ENCODE data around the gene SDF2. TPM values are rescaled to one million over a fixed set of nuclear protein-coding genes. Genes with fewer than 3 reads are reported as not detected.
A peak's percentile ranks its signal among the peaks of the same experiment; 100 is the strongest.

The SDF2 gene
- polyA plus RNA-seq, 1 donor = 54.6 TPM

DNA sequence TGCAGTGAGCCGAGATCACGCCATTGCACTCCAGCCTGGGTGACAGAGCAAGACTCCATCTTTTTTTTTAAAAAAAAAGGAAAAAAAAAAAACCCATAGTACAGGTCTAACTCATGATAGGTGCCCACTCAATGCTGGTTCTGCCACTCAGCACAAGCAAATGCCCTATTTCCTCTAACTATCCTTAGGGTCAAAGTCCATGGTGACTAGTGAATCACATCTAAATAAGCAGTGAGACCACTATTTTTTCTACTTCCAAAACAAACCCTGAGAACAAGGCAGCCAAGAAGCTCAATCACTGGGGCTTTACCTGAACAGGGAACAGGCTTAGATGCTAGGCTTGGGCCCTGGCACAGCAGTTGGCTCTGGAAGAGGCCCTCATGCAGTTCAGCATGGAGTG lies 20.1 kb downstream of the SDF2 start:
- H3K27me3 ChIP-seq (ENCODE audit: control insufficient read depth, insufficient read depth, low read length) = no peaks in the 10 kb centered on the region
- H3K36me3 ChIP-seq (ENCODE audit: control insufficient read depth, insufficient read depth, low read length) = peaks cover 60% of the 10 kb centered on the region
- no CpG with 5 or more reads among the region's 2 CpGs for WGBS (ENCODE audit: insufficient coverage, low lambda C conversion rate)
- H3K4me1 ChIP-seq (ENCODE audit: control insufficient read depth, insufficient read depth, low read length) = peaks cover 21% of the 10 kb centered on the region
- H3K4me3 ChIP-seq (ENCODE audit: low read length) = no peak overlapping the region
- no peak overlapping the region for H3K27ac ChIP-seq (ENCODE audit: low read length)
- no peaks in the 10 kb centered on the region for H3K9me3 ChIP-seq (ENCODE audit: control insufficient read depth, low read depth, low read length)
- peak in 1 of 2 donors; percentile 37 for DNase-seq

DNA sequence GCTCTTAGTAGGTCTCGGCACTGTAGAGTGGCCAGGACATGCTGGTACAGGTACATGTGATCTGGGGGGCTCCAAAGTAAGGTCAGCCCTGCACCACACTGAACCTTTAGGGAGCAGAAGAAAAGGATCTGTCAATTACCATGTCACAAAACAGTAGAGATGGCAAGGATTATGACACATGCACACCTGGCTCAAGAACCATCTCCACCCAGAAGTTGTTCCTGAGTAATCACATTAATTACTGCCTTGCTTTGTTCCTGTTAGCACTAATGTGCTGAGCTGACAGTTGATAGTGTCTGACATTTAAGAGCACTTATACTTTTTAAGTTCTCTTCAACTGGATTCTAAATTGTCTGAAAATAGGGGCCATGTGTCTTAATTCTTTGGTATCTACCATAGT lies 26.2 kb downstream of the SDF2 start:
- no CpG with 5 or more reads among the region's 1 CpG for WGBS (ENCODE audit: insufficient coverage, low lambda C conversion rate)

DNA sequence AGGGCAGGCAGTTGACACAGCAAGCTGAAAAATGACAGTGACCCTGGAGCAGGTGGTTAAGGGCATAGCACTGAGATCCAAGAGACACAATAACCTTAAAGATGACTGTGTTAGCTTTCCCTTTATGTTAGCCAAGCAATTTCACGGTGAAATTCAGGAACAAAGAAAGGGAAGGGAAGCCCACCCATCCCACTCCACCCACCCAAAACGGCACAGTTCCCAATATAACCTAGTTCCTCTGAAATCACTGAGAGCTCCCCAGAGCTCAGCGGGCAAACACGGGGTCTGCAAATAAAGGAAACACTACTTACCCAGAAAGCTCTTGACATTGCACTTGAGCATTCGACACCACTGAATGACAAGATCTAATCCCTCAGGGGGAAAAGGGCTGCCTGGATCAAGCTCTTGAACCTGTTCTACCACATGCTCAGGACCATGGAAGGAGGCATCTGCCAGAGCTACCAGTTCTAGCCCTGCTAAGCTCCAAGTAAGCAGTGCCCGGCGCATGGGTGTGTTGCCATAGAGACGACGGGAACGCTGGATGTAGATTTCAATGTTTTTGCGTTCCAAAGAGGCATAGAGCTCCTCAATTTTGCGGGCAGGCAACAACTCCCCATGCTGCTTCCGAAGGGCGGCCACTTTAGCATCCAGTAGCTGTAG lies 27.4 kb downstream of the SDF2 start:
- Histone ChIP-seq H3K9me3 (ENCODE audit: control insufficient read depth, low read depth, low read length) (no peaks in the 10 kb centered on the region), H3K36me3 (ENCODE audit: control insufficient read depth, insufficient read depth, low read length) (peaks cover 85% of the 10 kb centered on the region), H3K4me3 (ENCODE audit: low read length) (no peak overlapping the region), H3K27ac (ENCODE audit: low read length) (no peak overlapping the region), H3K4me1 (ENCODE audit: control insufficient read depth, insufficient read depth, low read length) (no peaks in the 10 kb centered on the region), H3K27me3 (ENCODE audit: control insufficient read depth, insufficient read depth, low read length) (no peaks in the 10 kb centered on the region)
- DNase-seq = no peak
- no CpG with 5 or more reads among the region's 14 CpGs for WGBS (ENCODE audit: insufficient coverage, low lambda C conversion rate)

More for the DNA sequence above, 26.2 kb downstream of the SDF2 start:
- no peak overlapping the region for H3K4me3 ChIP-seq (ENCODE audit: low read length)
- H3K27me3 ChIP-seq (ENCODE audit: control insufficient read depth, insufficient read depth, low read length) = no peaks in the 10 kb centered on the region
- no peak for DNase-seq
- no peaks in the 10 kb centered on the region for H3K4me1 ChIP-seq (ENCODE audit: control insufficient read depth, insufficient read depth, low read length)
- peaks cover 90% of the 10 kb centered on the region for H3K36me3 ChIP-seq (ENCODE audit: control insufficient read depth, insufficient read depth, low read length)
- H3K9me3 ChIP-seq (ENCODE audit: control insufficient read depth, low read depth, low read length) = no peaks in the 10 kb centered on the region
- no peak overlapping the region for H3K27ac ChIP-seq (ENCODE audit: low read length)

DNA sequence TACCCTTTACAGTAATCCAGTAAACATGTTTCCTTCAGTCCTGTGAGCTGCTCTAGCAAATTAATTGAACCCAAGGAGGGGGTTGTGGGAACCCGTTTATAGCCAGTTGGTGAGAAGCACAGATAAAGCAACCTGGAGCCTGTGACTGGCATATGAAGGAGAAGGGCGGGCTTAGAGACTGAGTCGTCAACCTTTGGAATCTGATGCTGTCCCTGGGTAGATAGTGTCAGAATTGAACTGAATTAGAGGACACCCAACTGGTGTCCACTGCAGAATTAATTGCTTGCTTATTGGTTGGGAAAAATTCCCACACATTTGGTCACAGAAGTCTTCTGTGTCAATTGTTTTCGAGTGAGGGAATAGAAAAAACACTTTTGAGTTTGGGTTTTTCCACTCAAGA lies 34.9 kb downstream of the SDF2 start:
- no CpG with 5 or more reads among the region's 4 CpGs for WGBS (ENCODE audit: insufficient coverage, low lambda C conversion rate)
- H3K36me3 ChIP-seq (ENCODE audit: control insufficient read depth, insufficient read depth, low read length) = peaks cover 72% of the 10 kb centered on the region

DNA sequence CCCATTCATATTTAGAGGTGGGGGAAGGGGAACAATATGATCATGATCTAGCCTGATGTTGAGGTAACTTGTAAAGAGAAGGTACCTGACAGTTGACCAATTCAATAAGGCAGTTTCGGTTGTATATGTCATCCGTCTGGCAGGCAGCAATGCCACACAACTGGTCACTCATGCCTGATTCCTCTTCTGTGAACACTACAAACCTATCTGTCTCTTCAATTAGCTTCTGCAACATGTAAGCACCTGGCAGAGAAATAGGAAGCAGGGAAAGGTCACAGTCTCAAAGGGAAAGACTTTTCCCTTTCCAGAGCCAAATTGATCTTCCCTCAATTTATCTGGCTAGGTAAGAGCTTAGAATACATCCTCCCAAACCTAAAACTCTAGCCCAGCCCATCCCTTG lies 37.6 kb downstream of the SDF2 start:
- Histone ChIP-seq H3K27ac (ENCODE audit: low read length) (no peak overlapping the region), H3K4me3 (ENCODE audit: low read length) (no peak overlapping the region), H3K36me3 (ENCODE audit: control insufficient read depth, insufficient read depth, low read length) (peaks cover 83% of the 10 kb centered on the region), H3K9me3 (ENCODE audit: control insufficient read depth, low read depth, low read length) (no peaks in the 10 kb centered on the region), H3K27me3 (ENCODE audit: control insufficient read depth, insufficient read depth, low read length) (no peaks in the 10 kb centered on the region), H3K4me1 (ENCODE audit: control insufficient read depth, insufficient read depth, low read length) (no peaks in the 10 kb centered on the region)
- DNase-seq = no peak
- WGBS (ENCODE audit: insufficient coverage, low lambda C conversion rate) = no CpG with 5 or more reads among the region's 2 CpGs

More for the DNA sequence above, 34.9 kb downstream of the SDF2 start:
- no peak overlapping the region for H3K4me3 ChIP-seq (ENCODE audit: low read length)
- no peaks in the 10 kb centered on the region for H3K9me3 ChIP-seq (ENCODE audit: control insufficient read depth, low read depth, low read length)
- H3K4me1 ChIP-seq (ENCODE audit: control insufficient read depth, insufficient read depth, low read length) = no peaks in the 10 kb centered on the region
- peak in 1 of 2 donors; percentile 25 for DNase-seq
- no peak overlapping the region for H3K27ac ChIP-seq (ENCODE audit: low read length)
- H3K27me3 ChIP-seq (ENCODE audit: control insufficient read depth, insufficient read depth, low read length) = no peaks in the 10 kb centered on the region

DNA sequence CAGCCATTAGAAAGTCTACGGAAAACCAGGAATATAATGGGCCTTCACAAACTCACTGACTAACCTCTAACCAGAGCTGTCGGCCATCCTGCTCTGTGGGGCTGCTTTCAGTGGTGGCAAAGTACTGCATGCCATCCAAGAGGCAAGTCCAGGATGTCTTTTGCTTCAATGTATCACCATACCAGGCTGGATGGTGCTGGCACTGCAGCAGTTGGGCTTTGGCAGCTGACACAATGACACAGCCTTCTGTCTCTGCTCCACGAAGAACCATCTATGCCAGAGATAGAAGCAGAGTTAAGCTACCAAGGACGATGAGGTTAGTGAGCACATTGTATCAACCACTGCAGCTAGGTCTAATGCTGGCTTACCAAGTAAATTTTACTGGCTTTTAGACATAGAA lies 38.0 kb downstream of the SDF2 start:
- Histone ChIP-seq H3K27ac (ENCODE audit: low read length) (no peak overlapping the region), H3K9me3 (ENCODE audit: control insufficient read depth, low read depth, low read length) (no peaks in the 10 kb centered on the region)

DNA sequence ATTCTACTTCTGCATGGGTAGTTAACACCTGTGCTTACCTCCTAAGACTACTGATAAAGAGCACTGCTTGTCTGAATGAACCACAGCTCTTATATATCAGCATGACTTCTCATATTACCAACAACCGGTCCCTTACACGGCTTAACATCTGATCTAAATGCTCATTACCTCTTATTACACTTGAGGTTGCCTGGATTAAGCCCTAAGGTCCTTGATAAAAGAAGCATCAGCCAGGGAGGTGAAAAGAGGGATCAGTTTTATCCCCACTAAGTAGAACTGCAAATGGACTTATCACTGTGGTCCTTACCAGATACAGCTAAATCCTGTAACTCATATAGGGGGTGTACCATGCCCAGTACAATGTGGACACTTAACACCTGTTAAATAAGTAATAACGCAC lies 39.5 kb downstream of the SDF2 start:
- Histone ChIP-seq H3K4me1 (ENCODE audit: control insufficient read depth, insufficient read depth, low read length) (no peaks in the 10 kb centered on the region), H3K27ac (ENCODE audit: low read length) (no peak overlapping the region), H3K9me3 (ENCODE audit: control insufficient read depth, low read depth, low read length) (no peaks in the 10 kb centered on the region), H3K4me3 (ENCODE audit: low read length) (no peak overlapping the region), H3K27me3 (ENCODE audit: control insufficient read depth, insufficient read depth, low read length) (no peaks in the 10 kb centered on the region), H3K36me3 (ENCODE audit: control insufficient read depth, insufficient read depth, low read length) (peaks cover 89% of the 10 kb centered on the region)
- DNase-seq = no peak
- WGBS (ENCODE audit: insufficient coverage, low lambda C conversion rate) = 92% methylated on average over 2 of the region's 3 CpGs

More for the DNA sequence above, 38.0 kb downstream of the SDF2 start:
- Histone ChIP-seq H3K27me3 (ENCODE audit: control insufficient read depth, insufficient read depth, low read length) (no peaks in the 10 kb centered on the region), H3K36me3 (ENCODE audit: control insufficient read depth, insufficient read depth, low read length) (peaks cover 87% of the 10 kb centered on the region), H3K4me3 (ENCODE audit: low read length) (no peak overlapping the region), H3K4me1 (ENCODE audit: control insufficient read depth, insufficient read depth, low read length) (no peaks in the 10 kb centered on the region)
- DNase-seq = no peak
- no CpG with 5 or more reads among the region's 4 CpGs for WGBS (ENCODE audit: insufficient coverage, low lambda C conversion rate)

DNA sequence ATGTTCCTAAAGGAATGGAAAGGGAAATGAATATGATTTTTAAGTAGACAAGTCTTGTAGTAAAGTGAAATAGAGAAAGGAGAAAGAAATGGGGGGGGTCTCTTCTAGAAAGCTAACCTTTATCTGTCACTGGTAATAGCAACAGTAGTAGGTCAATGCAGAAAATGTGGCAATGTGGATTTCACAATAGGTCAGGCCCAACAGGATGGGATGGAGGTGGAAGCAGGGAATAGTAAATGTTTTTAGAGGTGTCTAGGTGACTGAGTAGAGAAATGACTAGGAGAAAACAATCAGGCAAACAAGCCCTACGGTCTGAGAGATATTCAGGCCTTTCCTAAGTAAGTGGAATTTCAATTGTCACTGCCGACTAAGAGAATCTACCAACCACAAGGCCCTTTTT lies 41.7 kb downstream of the SDF2 start:
- Histone ChIP-seq H3K4me3 (ENCODE audit: low read length) (no peak overlapping the region), H3K27ac (ENCODE audit: low read length) (no peak overlapping the region), H3K9me3 (ENCODE audit: control insufficient read depth, low read depth, low read length) (no peaks in the 10 kb centered on the region), H3K27me3 (ENCODE audit: control insufficient read depth, insufficient read depth, low read length) (no peaks in the 10 kb centered on the region), H3K36me3 (ENCODE audit: control insufficient read depth, insufficient read depth, low read length) (peaks cover 94% of the 10 kb centered on the region), H3K4me1 (ENCODE audit: control insufficient read depth, insufficient read depth, low read length) (no peaks in the 10 kb centered on the region)
- WGBS (ENCODE audit: insufficient coverage, low lambda C conversion rate) = no CpG with 5 or more reads among the region's 2 CpGs
- DNase-seq = no peak

DNA sequence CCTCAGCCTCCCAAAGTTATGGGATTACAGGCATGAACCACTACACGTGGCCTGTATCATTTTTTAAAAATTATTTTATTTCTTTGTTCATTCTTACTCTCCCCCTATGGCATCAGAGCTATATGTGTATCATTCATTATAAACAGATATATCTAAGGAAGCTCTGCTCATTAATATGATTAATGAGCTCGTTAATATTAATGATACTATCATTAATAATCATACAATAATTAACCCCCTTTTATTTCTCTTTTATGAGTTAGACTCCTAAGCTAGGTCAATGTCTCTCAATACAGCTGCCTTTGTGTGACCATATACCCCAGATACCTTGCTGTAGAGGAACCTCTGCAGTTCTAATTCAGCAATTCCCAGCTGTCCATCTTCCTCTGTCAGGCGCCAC lies 43.2 kb downstream of the SDF2 start:
- H3K27ac ChIP-seq (ENCODE audit: low read length) = no peak overlapping the region
- peaks cover 94% of the 10 kb centered on the region for H3K36me3 ChIP-seq (ENCODE audit: control insufficient read depth, insufficient read depth, low read length)
- H3K9me3 ChIP-seq (ENCODE audit: control insufficient read depth, low read depth, low read length) = no peaks in the 10 kb centered on the region
- WGBS (ENCODE audit: insufficient coverage, low lambda C conversion rate) = 80% methylated on average over 2 of the region's 3 CpGs
- H3K4me1 ChIP-seq (ENCODE audit: control insufficient read depth, insufficient read depth, low read length) = no peaks in the 10 kb centered on the region
- H3K4me3 ChIP-seq (ENCODE audit: low read length) = no peak overlapping the region
- no peak for DNase-seq
- no peaks in the 10 kb centered on the region for H3K27me3 ChIP-seq (ENCODE audit: control insufficient read depth, insufficient read depth, low read length)

DNA sequence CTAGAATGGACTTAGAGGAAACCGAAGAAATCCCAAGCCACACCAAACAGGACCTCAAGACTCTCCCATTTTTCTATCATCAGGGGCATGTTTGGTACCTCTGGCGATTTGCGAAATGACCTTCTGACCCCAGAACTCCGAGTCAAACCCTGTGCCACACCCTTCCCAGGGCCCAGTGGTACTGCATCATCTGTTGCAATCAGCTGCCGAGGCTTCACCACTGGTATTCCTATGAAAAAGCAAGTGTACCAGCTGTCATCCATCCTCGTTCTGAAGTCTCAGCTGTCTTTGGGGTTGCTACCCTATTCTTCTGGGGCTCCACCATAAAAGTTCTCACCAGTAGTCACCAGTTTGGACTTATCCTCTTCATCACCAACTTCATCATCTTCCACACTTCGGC lies 45.4 kb downstream of the SDF2 start:
- Histone ChIP-seq H3K9me3 (ENCODE audit: control insufficient read depth, low read depth, low read length) (no peaks in the 10 kb centered on the region), H3K27ac (ENCODE audit: low read length) (no peak overlapping the region), H3K4me3 (ENCODE audit: low read length) (no peak overlapping the region), H3K27me3 (ENCODE audit: control insufficient read depth, insufficient read depth, low read length) (no peaks in the 10 kb centered on the region), H3K4me1 (ENCODE audit: control insufficient read depth, insufficient read depth, low read length) (no peaks in the 10 kb centered on the region), H3K36me3 (ENCODE audit: control insufficient read depth, insufficient read depth, low read length) (peaks cover 76% of the 10 kb centered on the region)
- no peak for DNase-seq
- WGBS (ENCODE audit: insufficient coverage, low lambda C conversion rate) = no CpG with 5 or more reads among the region's 7 CpGs

DNA sequence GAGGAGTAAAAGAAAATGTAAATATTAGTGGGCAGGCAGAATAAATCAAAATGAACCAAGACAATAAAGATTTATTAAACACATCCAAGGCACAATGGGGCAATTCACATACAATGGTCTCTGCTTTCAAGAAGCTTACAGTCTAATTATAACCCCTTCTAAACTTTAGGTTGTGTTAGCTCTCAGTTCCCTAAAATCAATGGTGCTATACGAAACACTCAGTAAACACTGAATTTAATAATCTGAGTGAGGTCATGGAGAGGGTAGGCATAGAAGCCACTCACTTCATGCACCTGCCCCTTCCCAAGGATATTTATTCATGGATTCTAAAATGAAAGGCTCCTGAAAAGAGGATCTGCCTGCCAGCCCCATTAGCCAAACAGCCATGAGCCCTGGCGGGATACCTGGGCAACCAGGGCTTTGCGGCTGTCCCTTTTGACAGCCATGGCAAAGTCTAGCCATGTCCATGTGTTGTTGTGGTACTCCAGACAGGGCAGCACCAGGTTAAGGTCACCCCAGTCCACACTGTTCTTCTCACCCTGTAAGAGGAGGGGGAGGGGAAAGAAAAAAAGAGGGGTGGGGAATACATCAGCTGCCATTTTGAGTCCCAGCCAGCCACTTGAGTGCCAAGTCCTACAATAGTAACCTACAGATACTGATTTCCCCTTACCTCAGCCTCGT lies 46.3 kb downstream of the SDF2 start:
- Histone ChIP-seq H3K4me1 (ENCODE audit: control insufficient read depth, insufficient read depth, low read length) (peaks cover under 1% of the 10 kb centered on the region), H3K36me3 (ENCODE audit: control insufficient read depth, insufficient read depth, low read length) (peaks cover 67% of the 10 kb centered on the region), H3K4me3 (ENCODE audit: low read length) (no peak overlapping the region), H3K9me3 (ENCODE audit: control insufficient read depth, low read depth, low read length) (no peaks in the 10 kb centered on the region), H3K27ac (ENCODE audit: low read length) (no peak overlapping the region), H3K27me3 (ENCODE audit: control insufficient read depth, insufficient read depth, low read length) (no peaks in the 10 kb centered on the region)
- no peak for DNase-seq
- WGBS (ENCODE audit: insufficient coverage, low lambda C conversion rate) = no CpG with 5 or more reads among the region's 4 CpGs

All from large intestine (tissue), 3 donors.